HG03457 (cell line): ENCODE measurements around the gene RBMY1F.
"Not testable (repeated sequence)": the region's sequence is repeated elsewhere in the genome, so short reads cannot be mapped to it uniquely, and the experiment has no call there.

Experiments
- ATAC-seq: cut with Tn5 transposase; IDR thresholded peaks from one replicate; pipeline ENCODE4 v1.9.1; 2021; ENCODE audit warnings: moderate number of reproducible peaks; ENCODE audit not compliant: unreplicated experiment

Gene RBMY1F

GRCh38 chrY:22182823-22183222, at the start of gene RBMY1F:
RBMY1F (minus strand) TSS chrY:22182923; CDS start chrY:22180969, 1,954 bp downstream.
- ATAC-seq, result not testable (repeated sequence)

GRCh38 chrY:22151144-22151543, 31.6 kb downstream of the RBMY1F start:
- not testable (repeated sequence) for ATAC-seq

- not testable (repeated sequence) for ATAC-seq
Observed at GRCh38 chrY:22141011-22141695, 41.6 kb downstream of the RBMY1F start.

GRCh38 chrY:22134719-22135118, 48.0 kb downstream of the RBMY1F start:
- not testable (repeated sequence) for ATAC-seq

- ATAC-seq, result not testable (repeated sequence)
Observed at GRCh38 chrY:22130494-22130893, 52.2 kb downstream of the RBMY1F start.
